HCT116 (cell line): Measurements from ENCODE around the gene TMEM125. TPM values are rescaled to one million over a fixed set of nuclear protein-coding genes. Genes with fewer than 3 reads are reported as not detected.

Source experiments
- ATAC-seq: fragments of 200-7000 bp; cut with Tn5 transposase; 2 replicates; pipeline ENCODE4 v1.9.1; 2020; ENCODE audit warnings: mild to moderate bottlenecking, moderate library complexity
- BruUV-seq: library from RNA; stranded (reverse); fragments of 400-500 nt; replicated peaks from 2 replicates; lab custom pipeline; 2021; lab: Mats Ljungman, UMichigan
- CTCF ChIA-PET: fragments of 300-600 bp; sonication (Branson Sonifier 250); formaldehyde crosslinking; loops from one replicate; lab custom pipeline; 2021; ENCODE audit warnings: antibody characterized with exemption; lab: Charles Lee
- POLR2A ChIA-PET: fragments of 300-600, 350-600 bp; sonication (Branson Sonifier 250); formaldehyde crosslinking; loops from one replicate; lab custom pipeline; 2021; ENCODE audit warnings: antibody characterized with exemption; lab: Charles Lee
- RAD21 ChIA-PET, 2 experiments: fragments of 300-600 bp; sonication (Branson Sonifier 250); formaldehyde crosslinking; loops; one replicate each; lab custom pipeline; 2023; ENCODE audit warnings: low total read pairs in 2 of 2; ENCODE audit not compliant: uncharacterized antibody in 2 of 2, unreplicated experiment in 2 of 2, low non-redundant PET in 1 of 2; lab: Charles Lee
- DNase-seq: peaks from one replicate; pipeline ENCODE4 v3.0.0-alpha.2; 2010; ENCODE audit warnings: low read depth, low spot score
- H2AFZ ChIP-seq: fragments of 200-600 bp; shearing (Covaris generic), sonication (generic); 2 replicates; pipeline ENCODE4 v1.6.1; 2017; ENCODE audit warnings: low read depth, mixed run types, mixed read lengths, antibody characterized with exemption, low read length; ENCODE audit not compliant: poor library complexity, severe bottlenecking
- H3K27ac ChIP-seq: 2 replicates; pipeline ENCODE4 v1.5.1; 2012; ENCODE audit warnings: low read depth, low read length
- H3K27me3 ChIP-seq: fragments of 200-600 bp; sonication (generic); 2 replicates; pipeline ENCODE4 v1.6.1; 2016; ENCODE audit warnings: mixed run types, low read length, mixed read lengths; ENCODE audit not compliant: insufficient read depth
- H3K36me3 ChIP-seq, 2 experiments: fragments of 200-500 bp in 1 of 2; fragments of 200-600 bp in 1 of 2; sonication (Bioruptor generic) in 1 of 2; sonication (generic) in 1 of 2; 2 replicates each; pipeline versions ENCODE4 v1.5.1 to v1.6.1; 2014 to 2016; ENCODE audit warnings: low read length in 2 of 2, inconsistent platforms in 1 of 2, mixed read lengths in 1 of 2, mixed run types in 1 of 2; ENCODE audit not compliant: insufficient read depth in 2 of 2, control insufficient read depth in 1 of 2
- H3K4me1 ChIP-seq, 2 experiments: fragments of 200-600 bp in 1 of 2; sonication (generic) in 1 of 2; 2 replicates each; pipeline versions ENCODE4 v1.5.1 to v1.6.1; 2012 to 2017; ENCODE audit warnings: low read length in 2 of 2, inconsistent platforms in 1 of 2, mild to moderate bottlenecking in 1 of 2, mixed read lengths in 1 of 2, mixed run types in 1 of 2, moderate library complexity in 1 of 2; ENCODE audit not compliant: insufficient read depth in 2 of 2, control insufficient read depth in 1 of 2
- H3K4me2 ChIP-seq: fragments of 200-600 bp; sonication (generic); 2 replicates; pipeline ENCODE4 v1.6.1; 2017; ENCODE audit warnings: mixed run types, low read length, mixed read lengths
- H3K4me3 ChIP-seq, 2 experiments: fragments of 200-600 bp in 1 of 2; sonication (generic) in 1 of 2; replicated peaks in 1 of 2; 2 replicates each; pipeline ENCODE4 v1.5.1; 2011 to 2016; ENCODE audit warnings: low read length in 2 of 2, control low read depth in 1 of 2, low read depth in 1 of 2, mild to moderate bottlenecking in 1 of 2, mixed read lengths in 1 of 2, mixed run types in 1 of 2
- H3K79me2 ChIP-seq: fragments of 200-600 bp; sonication (generic); 2 replicates; pipeline ENCODE4 v1.6.1; 2017; ENCODE audit warnings: mild to moderate bottlenecking, mixed run types, low read length, moderate library complexity, mixed read lengths; ENCODE audit not compliant: insufficient read depth
- H3K9ac ChIP-seq: fragments of 200-600 bp; sonication (generic); 2 replicates; pipeline ENCODE4 v1.6.1; 2016; ENCODE audit warnings: low read length, mixed read lengths
- H3K9me2 ChIP-seq: fragments of 200-600 bp; sonication (generic), shearing (Covaris generic); 2 replicates; pipeline ENCODE4 v1.6.1; 2017; ENCODE audit warnings: mixed run types, mild to moderate bottlenecking, moderate library complexity; ENCODE audit not compliant: insufficient read depth
- H3K9me3 ChIP-seq, 2 experiments: fragments of 200-500 bp in 1 of 2; fragments of 200-600 bp in 1 of 2; sonication (Bioruptor generic) in 1 of 2; sonication (generic) in 1 of 2; 2 replicates each; pipeline ENCODE4 v1.6.1; 2014 to 2017; ENCODE audit warnings: low read length in 2 of 2, mixed read lengths in 2 of 2, inconsistent platforms in 1 of 2, low read depth in 1 of 2, mild to moderate bottlenecking in 1 of 2, mixed run types in 1 of 2, moderate library complexity in 1 of 2; ENCODE audit not compliant: control insufficient read depth in 1 of 2, insufficient read depth in 1 of 2
- H4K20me1 ChIP-seq: fragments of 200-600 bp; sonication (generic), shearing (Covaris generic); 2 replicates; pipeline ENCODE4 v1.6.1; 2017; ENCODE audit warnings: mixed run types, mild to moderate bottlenecking, moderate library complexity; ENCODE audit not compliant: insufficient read depth
- CEBPB ChIP-seq: IDR thresholded peaks from 2 replicates; pipeline ENCODE4 v1.6.1; 2012; ENCODE audit warnings: low read depth
- FOSL1 ChIP-seq: IDR thresholded peaks from 2 replicates; pipeline ENCODE4 v1.6.1; 2012; ENCODE audit warnings: low read depth
- JUND ChIP-seq: IDR thresholded peaks from 2 replicates; pipeline ENCODE4 v1.6.1; 2012
- SRF ChIP-seq: IDR thresholded peaks from 2 replicates; pipeline ENCODE4 v1.6.1; 2012; ENCODE audit warnings: low read depth
- YY1 ChIP-seq: IDR thresholded peaks from 2 replicates; pipeline ENCODE4 v1.6.1; 2011; ENCODE audit warnings: low read length, low read depth, moderate library complexity, mild to moderate bottlenecking; ENCODE audit not compliant: insufficient replicate concordance; ENCODE audit errors: extremely low read depth
- ZFX ChIP-seq: fragments of 450-650 bp; IDR thresholded peaks from 2 replicates; pipeline ENCODE4 v1.6.1; 2017
- intact Hi-C: fragments of 100-400 bp; cut with micrococcal nuclease; formaldehyde crosslinking; loops from 2 replicates; pipeline ENCODE4 v1.10.0; 2022
- total RNA-seq: library from RNA; stranded (reverse); gene quantifications from one replicate; pipeline ENCODE4 v1.2.1, GENCODE V29; 2021; ENCODE audit not compliant: unreplicated experiment
- TF ChIP-seq, protein P1 (sequence below): IDR thresholded peaks from 2 replicates; pipeline ENCODE4 v1.6.1; 2011; ENCODE audit warnings: mild to moderate bottlenecking, low read length, moderate library complexity; ENCODE audit not compliant: insufficient replicate concordance; ENCODE audit errors: extremely low read depth

The TMEM125 gene
- total RNA-seq, 1 experiment from 2014 or later, result 13.9 TPM

DNA sequence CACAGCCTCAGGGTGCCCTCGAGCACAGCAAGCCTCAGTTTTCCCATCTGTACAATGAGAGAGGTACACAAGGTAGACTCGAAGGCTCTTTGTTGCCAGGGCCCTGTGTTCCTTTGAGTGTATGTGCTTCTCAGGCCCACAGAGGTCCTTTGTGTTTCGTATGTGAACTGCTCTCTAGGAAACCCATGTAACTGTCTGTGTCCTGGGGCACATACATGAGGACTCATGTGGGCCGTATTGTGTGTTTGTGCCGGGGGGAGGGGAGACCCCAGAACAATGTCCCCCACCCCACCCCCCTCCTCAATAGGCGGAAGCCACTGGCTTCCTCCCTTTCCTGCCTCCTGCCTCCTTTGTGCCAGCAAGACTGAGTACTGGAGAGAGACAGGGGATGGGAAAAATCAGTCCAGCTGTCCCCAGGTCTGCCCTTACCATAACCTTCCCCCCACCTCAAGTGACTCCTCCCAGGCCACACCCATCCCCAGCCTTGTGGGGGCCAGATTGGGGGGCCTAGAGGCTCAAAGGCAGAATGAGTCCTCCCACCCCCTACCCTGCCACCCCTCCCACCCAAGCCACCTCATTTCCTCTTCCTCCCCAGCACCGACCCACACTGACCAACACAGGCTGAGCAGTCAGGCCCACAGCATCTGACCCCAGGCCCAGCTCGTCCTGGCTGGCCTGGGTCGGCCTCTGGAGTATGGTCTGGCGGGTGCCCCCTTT lies 30.8 kb downstream of the TMEM125 start, which contains the start of gene TIE1 (continued):
- no peak for TF ChIP-seq YY1

DNA sequence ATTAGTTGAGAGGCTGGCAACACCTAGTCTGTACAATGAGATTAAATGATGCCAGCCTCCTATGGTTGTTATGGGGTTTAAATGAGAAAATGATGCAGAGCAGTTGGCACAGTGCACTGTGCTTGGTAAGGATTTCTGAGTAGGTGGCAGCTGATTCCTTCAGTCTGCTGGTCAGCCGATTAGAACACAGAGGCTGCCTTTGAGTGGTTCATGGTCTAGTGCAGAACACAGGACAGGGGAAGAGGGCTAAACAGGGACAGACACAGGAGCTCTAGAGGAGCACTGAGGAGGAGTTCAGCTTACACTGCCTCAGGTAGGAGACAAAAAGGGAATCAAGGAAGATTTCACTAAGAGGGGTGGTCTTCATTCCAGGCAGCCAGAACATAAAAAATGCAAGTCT lies 32.4 kb downstream of the TMEM125 start:
- DNase-seq (no peak), ATAC-seq (no peak)
- BruUV-seq, result no TSS peak
- ChIA-PET CTCF (no interaction called here), RAD21 (no interaction called here), POLR2A (no interaction called here)
- no peaks in the 10 kb centered on the region for H3K79me2 ChIP-seq
- H3K27ac ChIP-seq, result no peak overlapping the region
- no peaks in the 10 kb centered on the region for H3K27me3 ChIP-seq
- H2AFZ ChIP-seq, result no peak overlapping the region
- no peak for TF ChIP-seq CEBPB
- TF ChIP-seq, protein P1, sequence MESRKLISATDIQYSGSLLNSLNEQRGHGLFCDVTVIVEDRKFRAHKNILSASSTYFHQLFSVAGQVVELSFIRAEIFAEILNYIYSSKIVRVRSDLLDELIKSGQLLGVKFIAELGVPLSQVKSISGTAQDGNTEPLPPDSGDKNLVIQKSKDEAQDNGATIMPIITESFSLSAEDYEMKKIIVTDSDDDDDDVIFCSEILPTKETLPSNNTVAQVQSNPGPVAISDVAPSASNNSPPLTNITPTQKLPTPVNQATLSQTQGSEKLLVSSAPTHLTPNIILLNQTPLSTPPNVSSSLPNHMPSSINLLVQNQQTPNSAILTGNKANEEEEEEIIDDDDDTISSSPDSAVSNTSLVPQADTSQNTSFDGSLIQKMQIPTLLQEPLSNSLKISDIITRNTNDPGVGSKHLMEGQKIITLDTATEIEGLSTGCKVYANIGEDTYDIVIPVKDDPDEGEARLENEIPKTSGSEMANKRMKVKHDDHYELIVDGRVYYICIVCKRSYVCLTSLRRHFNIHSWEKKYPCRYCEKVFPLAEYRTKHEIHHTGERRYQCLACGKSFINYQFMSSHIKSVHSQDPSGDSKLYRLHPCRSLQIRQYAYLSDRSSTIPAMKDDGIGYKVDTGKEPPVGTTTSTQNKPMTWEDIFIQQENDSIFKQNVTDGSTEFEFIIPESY, result no peak
- no peak for TF ChIP-seq SRF
- no peak for TF ChIP-seq FOSL1
- TF ChIP-seq YY1, result no peak
- TF ChIP-seq ZFX, result no peak
- TF ChIP-seq JUND, result no peak
- no peaks in the 10 kb centered on the region for H3K36me3 ChIP-seq
- H4K20me1 ChIP-seq, result no peaks in the 10 kb centered on the region
- H3K4me1 ChIP-seq, result peaks cover 0 to 7% of the 10 kb centered on the region in 2 experiments; a peak in 1 of 4 replicates
- no peak overlapping the region for H3K4me3 ChIP-seq
- H3K9me2 ChIP-seq, result no peaks in the 10 kb centered on the region
- H3K9ac ChIP-seq, result no peak overlapping the region
- no peaks in the 10 kb centered on the region for H3K9me3 ChIP-seq
- H3K4me2 ChIP-seq, result no peak overlapping the region
- intact Hi-C loops, result no loop called here
